ENCODE data around the gene ZSCAN9.

Gene ZSCAN9

DNA sequence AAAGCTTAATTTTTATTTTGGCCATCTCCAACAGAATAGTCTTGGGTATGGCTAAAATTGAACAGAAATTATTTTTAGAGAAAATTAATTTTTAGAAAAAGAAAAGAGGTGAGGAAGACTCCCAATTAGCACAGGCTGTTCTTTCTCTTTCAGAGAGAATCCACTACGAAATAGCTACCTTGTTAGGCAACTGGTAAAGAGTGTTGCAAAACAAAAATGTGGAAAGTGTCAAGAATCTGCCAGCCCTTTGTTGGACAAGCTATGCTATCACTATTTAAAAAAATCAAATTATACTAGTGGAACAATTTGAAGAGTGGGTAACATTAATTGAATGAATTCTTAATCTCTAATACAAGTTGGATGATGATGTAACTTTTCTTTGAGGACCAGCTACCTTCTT lies 19.2 kb upstream of the ZSCAN9 start:
- in situ Hi-C loops (cut with HindIII; ENCODE audit: low sequenced_read_pairs) = no loop called here
- TF ChIP-seq, protein P1, sequence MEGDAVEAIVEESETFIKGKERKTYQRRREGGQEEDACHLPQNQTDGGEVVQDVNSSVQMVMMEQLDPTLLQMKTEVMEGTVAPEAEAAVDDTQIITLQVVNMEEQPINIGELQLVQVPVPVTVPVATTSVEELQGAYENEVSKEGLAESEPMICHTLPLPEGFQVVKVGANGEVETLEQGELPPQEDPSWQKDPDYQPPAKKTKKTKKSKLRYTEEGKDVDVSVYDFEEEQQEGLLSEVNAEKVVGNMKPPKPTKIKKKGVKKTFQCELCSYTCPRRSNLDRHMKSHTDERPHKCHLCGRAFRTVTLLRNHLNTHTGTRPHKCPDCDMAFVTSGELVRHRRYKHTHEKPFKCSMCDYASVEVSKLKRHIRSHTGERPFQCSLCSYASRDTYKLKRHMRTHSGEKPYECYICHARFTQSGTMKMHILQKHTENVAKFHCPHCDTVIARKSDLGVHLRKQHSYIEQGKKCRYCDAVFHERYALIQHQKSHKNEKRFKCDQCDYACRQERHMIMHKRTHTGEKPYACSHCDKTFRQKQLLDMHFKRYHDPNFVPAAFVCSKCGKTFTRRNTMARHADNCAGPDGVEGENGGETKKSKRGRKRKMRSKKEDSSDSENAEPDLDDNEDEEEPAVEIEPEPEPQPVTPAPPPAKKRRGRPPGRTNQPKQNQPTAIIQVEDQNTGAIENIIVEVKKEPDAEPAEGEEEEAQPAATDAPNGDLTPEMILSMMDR (IDR thresholded peaks at IDR 0.05; ENCODE audit: low read depth, low read length) = no peak

DNA sequence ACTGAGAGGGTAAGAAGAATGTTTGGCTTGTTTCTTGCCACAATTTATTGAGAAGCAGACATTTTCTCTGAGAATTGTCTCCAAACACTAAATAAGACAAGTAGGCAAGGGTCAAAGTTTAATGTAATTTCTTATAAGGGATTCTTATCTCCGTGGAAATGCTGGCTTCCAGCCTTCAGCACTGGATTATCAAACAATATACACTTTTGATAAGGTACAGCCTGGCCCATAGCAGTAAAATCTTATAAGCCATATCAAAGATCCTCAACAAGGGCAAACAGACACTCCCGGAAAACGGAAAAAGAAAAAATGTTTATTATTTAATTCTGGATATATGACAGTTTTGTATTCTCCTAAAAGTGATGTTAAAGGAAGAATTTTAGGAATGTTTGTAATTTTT lies 18.5 kb upstream of the ZSCAN9 start:
- no peak for DNase-seq (ENCODE audit: low read depth, low spot score)
- TF ChIP-seq, protein P1 (IDR thresholded peaks at IDR 0.05; ENCODE audit: low read depth, low read length) = no peak
- in situ Hi-C loops (cut with HindIII; ENCODE audit: low sequenced_read_pairs) = no loop called here
- H3K4me3 ChIP-seq (ENCODE audit: low read depth, low read length) = no peak overlapping the region

More for the DNA sequence above, 19.2 kb upstream of the ZSCAN9 start:
- H3K4me3 ChIP-seq (ENCODE audit: low read depth, low read length) = no peak overlapping the region
- DNase-seq (ENCODE audit: low read depth, low spot score) = no peak

DNA sequence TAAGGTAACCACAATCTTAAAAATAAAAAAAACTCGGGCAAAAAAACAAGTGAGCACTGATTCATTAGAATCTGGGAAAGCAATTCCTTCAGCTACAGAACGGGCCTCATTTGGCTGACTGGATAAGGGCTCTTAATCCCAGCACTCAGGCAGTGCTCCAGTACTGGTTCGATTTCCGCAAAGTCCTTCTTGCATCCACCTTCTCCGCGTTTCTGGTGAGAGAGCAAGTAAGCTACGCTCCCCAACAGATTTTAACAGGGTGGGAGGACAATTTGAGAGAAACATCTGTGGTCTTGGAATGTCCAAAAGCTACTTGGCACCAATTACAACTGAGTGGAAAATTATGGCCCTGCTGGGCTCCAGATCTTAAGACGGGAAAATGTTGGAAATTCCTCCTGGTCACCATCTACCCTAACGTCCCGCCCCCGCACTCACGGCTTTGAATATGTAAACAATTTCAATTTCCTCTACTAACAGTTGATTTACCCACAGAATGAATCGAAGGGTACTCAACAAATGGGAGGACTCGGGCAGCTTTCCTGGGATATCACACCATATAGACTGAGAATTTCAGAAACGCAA lies 18.1 kb upstream of the ZSCAN9 start:
- TF ChIP-seq, protein P1 (IDR thresholded peaks at IDR 0.05; ENCODE audit: low read depth, low read length) = no peak
- in situ Hi-C loops (cut with HindIII; ENCODE audit: low sequenced_read_pairs) = no loop called here
- no peak for DNase-seq (ENCODE audit: low read depth, low spot score)

DNA sequence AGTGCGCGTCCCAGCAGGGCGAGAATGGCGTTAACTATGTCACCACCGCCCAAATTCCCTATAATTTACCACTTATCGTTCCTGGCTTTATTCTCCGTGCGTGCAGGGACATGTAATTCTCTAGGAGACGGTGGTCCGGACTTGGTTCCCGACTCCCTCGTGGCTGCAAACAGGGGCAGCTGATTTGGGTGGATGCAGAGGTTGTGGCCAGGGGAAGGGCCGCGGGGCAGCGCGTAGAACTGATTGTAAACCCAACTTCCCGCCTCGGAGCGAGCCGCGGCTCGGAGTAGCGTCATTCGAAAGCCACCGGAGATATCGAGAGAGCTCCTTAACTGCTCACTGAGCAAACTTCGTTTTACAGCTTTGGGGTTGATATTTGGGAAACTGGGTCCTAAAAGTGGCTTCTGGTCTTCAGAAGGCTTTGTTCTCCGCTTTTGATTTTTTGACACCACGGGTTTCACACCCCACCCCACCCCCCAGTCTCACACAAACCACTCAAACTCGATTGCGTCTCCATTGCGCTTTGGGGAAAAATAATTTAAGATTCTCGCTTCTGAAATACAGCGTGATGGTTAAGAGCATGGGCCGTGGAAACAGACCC lies 17.5 kb upstream of the ZSCAN9 start:
- DNase-seq (ENCODE audit: low read depth, low spot score) = peak; percentile 28
- TF ChIP-seq, protein P1 (IDR thresholded peaks at IDR 0.05; ENCODE audit: low read depth, low read length) = no peak
- peak overlapping the region; percentile 44 for H3K4me3 ChIP-seq (ENCODE audit: low read depth, low read length)
- in situ Hi-C loops (cut with HindIII; ENCODE audit: low sequenced_read_pairs) = no loop called here

More for the DNA sequence above, 18.1 kb upstream of the ZSCAN9 start:
- peak overlapping the region; percentile 44 for H3K4me3 ChIP-seq (ENCODE audit: low read depth, low read length)

DNA sequence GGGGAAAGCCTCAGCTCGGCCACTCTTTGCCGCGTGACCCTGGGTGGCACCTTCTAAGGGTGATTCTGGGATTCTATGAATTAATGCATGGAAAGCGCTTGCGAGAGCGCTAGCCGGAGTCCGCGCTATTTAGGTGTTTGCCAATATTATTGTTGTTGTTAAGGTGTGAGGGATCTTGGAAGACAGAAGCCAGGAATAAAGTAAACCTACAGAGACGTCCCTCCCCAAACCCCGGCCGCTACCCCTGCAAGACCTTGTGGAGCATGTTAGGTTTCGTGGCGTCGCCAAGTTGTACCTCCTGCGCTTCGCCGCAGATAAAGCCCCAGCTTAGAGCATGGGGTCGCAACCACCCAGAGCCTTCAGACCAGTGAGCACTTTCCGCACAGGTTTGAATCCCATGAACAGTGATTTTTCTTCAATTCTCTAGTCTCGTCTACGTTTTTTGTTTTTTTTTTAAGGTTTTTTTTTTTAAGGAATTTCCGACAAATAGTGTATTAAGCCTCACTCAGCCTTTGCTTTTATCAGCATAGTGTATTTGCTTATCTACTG lies 16.9 kb upstream of the ZSCAN9 start:
- DNase-seq (ENCODE audit: low read depth, low spot score) = peak; percentile 10
- TF ChIP-seq, protein P1 (IDR thresholded peaks at IDR 0.05; ENCODE audit: low read depth, low read length) = no peak
- in situ Hi-C loops (cut with HindIII; ENCODE audit: low sequenced_read_pairs) = no loop called here
- H3K4me3 ChIP-seq (ENCODE audit: low read depth, low read length) = peak overlapping the region; percentile 44

DNA sequence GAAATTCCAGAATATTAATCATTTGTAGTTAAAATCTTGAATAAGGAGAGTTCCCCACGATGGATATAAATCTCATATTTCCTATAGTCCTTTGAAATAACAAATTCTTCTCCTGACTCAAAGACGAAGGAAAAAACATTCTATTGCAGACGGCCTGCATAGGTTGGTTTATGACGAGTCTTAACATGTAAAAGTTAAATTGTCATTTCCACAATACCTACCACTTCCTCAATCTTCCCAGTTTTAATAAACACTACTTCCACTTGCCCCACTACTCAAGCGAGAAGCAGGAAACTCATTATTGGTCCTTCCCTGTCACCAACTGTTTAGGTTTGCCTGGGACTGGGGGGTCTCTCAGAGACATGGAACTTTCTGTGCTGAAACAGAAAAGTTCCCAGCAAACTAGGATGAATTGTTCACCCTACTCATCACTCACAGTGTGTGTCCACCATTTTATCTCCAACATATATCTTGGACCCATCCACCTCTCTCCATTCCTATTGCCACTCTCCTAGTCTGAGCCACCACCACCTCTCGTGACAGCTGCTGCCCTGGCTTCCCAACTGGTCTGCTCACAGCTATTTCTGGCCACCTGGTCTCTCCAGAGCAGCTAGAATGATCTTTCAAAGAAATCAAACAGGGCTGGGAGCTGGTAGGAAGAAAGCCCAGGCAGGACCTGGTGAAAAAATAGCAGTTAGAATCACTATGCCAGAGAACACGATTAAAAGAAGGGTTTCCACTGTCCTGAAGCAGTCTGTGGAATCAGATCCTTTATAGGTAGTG lies 15.1 kb upstream of the ZSCAN9 start:
- in situ Hi-C loops (cut with HindIII; ENCODE audit: low sequenced_read_pairs) = no loop called here
- TF ChIP-seq, protein P1 (IDR thresholded peaks at IDR 0.05; ENCODE audit: low read depth, low read length) = no peak

More for the DNA sequence above, 15.1 kb upstream of the ZSCAN9 start:
- H3K4me3 ChIP-seq (ENCODE audit: low read depth, low read length) = no peak overlapping the region
- no peak for DNase-seq (ENCODE audit: low read depth, low spot score)

All from astrocyte of the spinal cord (primary cell).